ENCODE results near the gene DIS3L2. TPM values are rescaled to one million over a fixed set of nuclear protein-coding genes. Genes with fewer than 3 reads are reported as not detected.
"Not testable (repeated sequence)": the region's sequence is repeated elsewhere in the genome, so short reads cannot be mapped to it uniquely, and the experiment has no call there.

Gene DIS3L2
- total and polyA plus RNA-seq, 8 donors, result 13.0 to 24.0 (median 16.8) TPM

- no peak for TF ChIP-seq CTCF (IDR thresholded peaks at IDR 0.05)
- DNase-seq (no peak), ATAC-seq (no peak), FAIRE-seq (no peak)
- H3K4me3 ChIP-seq, result no peak overlapping the region
- no peaks in the 10 kb centered on the region for H3K4me1 ChIP-seq
- WGBS, 2 donors, result 91 to 95% methylated on average over 2 of the region's 2 CpGs
- H3K9me3 ChIP-seq, result no peaks in the 10 kb centered on the region
- no peak overlapping the region for H3K27ac ChIP-seq
- no peaks in the 10 kb centered on the region for H3K27me3 ChIP-seq
- peaks cover 0 to 5% (median 0%) of the 10 kb centered on the region in 3 donors for H3K36me3 ChIP-seq
- intact Hi-C loops (cut with DNase I), result no loop called here
Measured at GRCh38 chr2:232030229-232030628, 68.7 kb downstream of the DIS3L2 start.

GRCh38 chr2:232035292-232035691, 73.8 kb downstream of the DIS3L2 start:
- H3K27ac ChIP-seq; H3K27me3 ChIP-seq; FAIRE-seq; intact Hi-C loops (cut with DNase I); H3K36me3 ChIP-seq; H3K4me1 ChIP-seq; DNase-seq; H3K4me3 ChIP-seq; ATAC-seq; H3K9me3 ChIP-seq: not testable (repeated sequence)
- WGBS, 2 donors, result 95 to 97% methylated on average over 2 of the region's 2 CpGs

- H3K27ac ChIP-seq; H3K4me3 ChIP-seq; ATAC-seq; H3K9me3 ChIP-seq; H3K27me3 ChIP-seq; FAIRE-seq; intact Hi-C loops (cut with DNase I); H3K4me1 ChIP-seq; DNase-seq; H3K36me3 ChIP-seq: not testable (repeated sequence)
- 96 to 100% methylated on average over 4 of the region's 4 CpGs for WGBS, 2 donors
Measured at GRCh38 chr2:232036876-232037275, 75.4 kb downstream of the DIS3L2 start.

- Histone ChIP-seq H3K9me3 (no peaks in the 10 kb centered on the region), H3K4me3 (no peak overlapping the region), H3K27me3 (no peaks in the 10 kb centered on the region), H3K27ac (no peak overlapping the region), H3K36me3 (no peaks in the 10 kb centered on the region), H3K4me1 (no peaks in the 10 kb centered on the region)
- 79 to 85% methylated on average over 1 of the region's 1 CpG for WGBS, 2 donors
- intact Hi-C loops (cut with DNase I), result no loop called here
- TF ChIP-seq CTCF (IDR thresholded peaks at IDR 0.05), result no peak
- FAIRE-seq, result no peak
- no peak for DNase-seq
- no peak for ATAC-seq
Measured at GRCh38 chr2:232038251-232038880, 76.9 kb downstream of the DIS3L2 start.

- H3K27ac ChIP-seq, result no peak overlapping the region
- H3K27me3 ChIP-seq, result no peaks in the 10 kb centered on the region
- H3K36me3 ChIP-seq, result no peaks in the 10 kb centered on the region
- 61 to 67% methylated on average over 7 of the region's 7 CpGs for WGBS, 2 donors
- H3K9me3 ChIP-seq, result no peaks in the 10 kb centered on the region
- no peak overlapping the region for H3K4me3 ChIP-seq
- FAIRE-seq (no peak), DNase-seq (no peak), ATAC-seq (no peak)
- no peak for TF ChIP-seq CTCF (IDR thresholded peaks at IDR 0.05)
- no peaks in the 10 kb centered on the region for H3K4me1 ChIP-seq
- intact Hi-C loops (cut with DNase I), result no loop called here
Measured at GRCh38 chr2:232038881-232039485, 77.5 kb downstream of the DIS3L2 start.

GRCh38 chr2:232042911-232043574, 81.5 kb downstream of the DIS3L2 start:
- WGBS, 2 donors, result 90 to 95% methylated on average over 2 of the region's 2 CpGs
- intact Hi-C loops (cut with DNase I), result no loop called here
- Histone ChIP-seq H3K27ac (no peak overlapping the region), H3K4me3 (no peak overlapping the region), H3K9me3 (no peaks in the 10 kb centered on the region), H3K36me3 (no peaks in the 10 kb centered on the region), H3K27me3 (no peaks in the 10 kb centered on the region), H3K4me1 (no peaks in the 10 kb centered on the region)
- DNase-seq, result no peak
- no peak for ATAC-seq
- no peak for TF ChIP-seq CTCF (IDR thresholded peaks at IDR 0.05)
- no peak for FAIRE-seq

Data from pancreas (tissue), 10 donors.